ENCODE measurements around the gene TMC2.
A peak's percentile ranks its signal among the peaks of the same experiment; 100 is the strongest.

The TMC2 gene

DNA sequence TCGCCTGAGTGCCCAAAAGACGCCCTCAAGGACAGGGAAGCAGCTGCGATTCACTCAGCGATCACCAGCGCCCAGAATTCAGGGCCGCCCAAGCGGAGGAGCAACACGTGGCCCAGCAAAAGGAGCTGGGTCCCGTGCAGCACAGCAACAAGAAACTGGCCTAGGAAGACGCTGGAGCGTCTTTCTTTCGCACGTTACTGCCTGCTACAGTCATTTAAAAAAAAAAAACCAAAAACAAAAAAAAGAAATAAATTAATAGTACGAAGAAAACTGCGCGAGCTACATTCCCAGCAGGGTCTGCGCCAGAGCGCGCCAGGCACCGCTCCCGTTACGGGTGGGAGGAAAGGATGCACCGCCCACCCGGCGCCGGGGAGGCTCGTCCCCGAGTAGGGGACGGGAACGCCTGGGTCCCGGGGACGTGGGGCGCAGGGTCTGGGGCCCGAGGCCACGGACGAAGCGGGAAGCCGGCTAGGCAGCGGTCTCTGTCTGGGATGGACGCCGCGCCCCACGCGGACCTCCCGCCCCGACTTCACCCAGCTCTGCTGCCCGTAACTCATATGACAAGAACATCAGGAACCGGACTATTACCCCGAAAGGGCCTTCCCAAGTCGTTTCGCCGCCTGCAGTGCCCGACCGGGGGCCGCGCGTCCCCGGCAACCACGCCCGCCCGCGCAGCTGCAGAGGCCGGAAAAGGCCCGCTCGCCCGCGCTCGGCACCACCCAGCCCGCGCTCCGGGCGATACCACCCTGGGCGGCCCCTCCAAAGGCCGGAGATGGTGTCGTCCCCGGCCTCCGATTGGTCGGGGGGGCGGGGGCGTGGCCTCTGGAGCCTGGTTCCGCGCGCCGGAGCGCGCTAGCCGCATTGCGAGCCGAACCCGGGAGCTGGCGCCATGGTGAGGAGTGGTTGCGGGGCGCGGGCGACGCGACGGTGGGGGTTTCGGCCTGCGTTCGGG, 115.7 kb downstream of the TMC2 start, which contains the start of gene NOP56:
NOP56 (plus strand) TSS at position 861 of the 952 bp plus-strand sequence; CDS start at position 890, 29 bp downstream.
- TF ChIP-seq POLR2A (IDR thresholded peaks at IDR 0.05; ENCODE audit: low read length), result peak; percentile 90
- no peak for TF ChIP-seq GATA1 (IDR thresholded peaks at IDR 0.05; ENCODE audit: low read depth, low read length)
- DNase-seq, result peak; percentile 96 to 97

DNA sequence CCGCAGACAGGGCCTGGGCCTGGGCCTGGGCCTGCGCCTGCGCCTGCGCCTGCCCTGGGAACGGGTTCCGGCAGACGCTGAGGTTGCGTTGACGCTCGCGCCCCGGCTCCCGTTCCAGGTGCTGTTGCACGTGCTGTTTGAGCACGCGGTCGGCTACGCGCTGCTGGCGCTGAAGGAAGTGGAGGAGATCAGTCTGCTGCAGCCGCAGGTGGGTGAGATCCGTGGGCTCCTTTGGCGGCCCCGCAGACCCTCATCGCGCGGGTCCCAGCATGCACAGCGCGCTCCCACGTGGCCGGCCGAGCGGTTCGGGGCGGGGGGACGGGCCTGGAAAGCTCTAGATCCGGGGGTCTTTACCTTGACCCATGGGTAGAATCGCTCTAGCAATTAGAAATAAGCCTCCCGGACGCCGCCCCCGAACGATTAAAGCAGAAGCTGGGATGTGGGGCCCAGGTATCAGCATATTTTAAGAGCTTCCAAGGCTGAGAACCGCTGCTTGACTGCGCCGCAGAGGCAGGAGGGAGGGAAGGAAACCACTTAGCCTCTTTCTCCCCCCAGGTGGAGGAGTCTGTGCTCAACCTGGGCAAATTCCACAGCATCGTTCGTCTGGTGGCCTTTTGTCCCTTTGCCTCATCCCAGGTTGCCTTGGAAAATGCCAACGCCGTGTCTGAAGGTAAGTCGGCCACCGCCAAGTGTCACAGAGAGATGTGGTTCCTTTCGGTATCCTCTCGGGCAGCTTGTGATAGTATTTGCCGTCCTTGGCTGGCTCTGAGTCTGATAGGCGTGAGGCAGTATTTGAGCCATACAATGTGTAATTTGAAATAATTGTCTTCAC, 116.6 kb downstream of the TMC2 start:
- TF ChIP-seq POLR2A (IDR thresholded peaks at IDR 0.05; ENCODE audit: low read length), result peak; percentile 69
- TF ChIP-seq GATA1 (IDR thresholded peaks at IDR 0.05; ENCODE audit: low read depth, low read length), result no peak
- DNase-seq, result peak; percentile 52 to 65

DNA sequence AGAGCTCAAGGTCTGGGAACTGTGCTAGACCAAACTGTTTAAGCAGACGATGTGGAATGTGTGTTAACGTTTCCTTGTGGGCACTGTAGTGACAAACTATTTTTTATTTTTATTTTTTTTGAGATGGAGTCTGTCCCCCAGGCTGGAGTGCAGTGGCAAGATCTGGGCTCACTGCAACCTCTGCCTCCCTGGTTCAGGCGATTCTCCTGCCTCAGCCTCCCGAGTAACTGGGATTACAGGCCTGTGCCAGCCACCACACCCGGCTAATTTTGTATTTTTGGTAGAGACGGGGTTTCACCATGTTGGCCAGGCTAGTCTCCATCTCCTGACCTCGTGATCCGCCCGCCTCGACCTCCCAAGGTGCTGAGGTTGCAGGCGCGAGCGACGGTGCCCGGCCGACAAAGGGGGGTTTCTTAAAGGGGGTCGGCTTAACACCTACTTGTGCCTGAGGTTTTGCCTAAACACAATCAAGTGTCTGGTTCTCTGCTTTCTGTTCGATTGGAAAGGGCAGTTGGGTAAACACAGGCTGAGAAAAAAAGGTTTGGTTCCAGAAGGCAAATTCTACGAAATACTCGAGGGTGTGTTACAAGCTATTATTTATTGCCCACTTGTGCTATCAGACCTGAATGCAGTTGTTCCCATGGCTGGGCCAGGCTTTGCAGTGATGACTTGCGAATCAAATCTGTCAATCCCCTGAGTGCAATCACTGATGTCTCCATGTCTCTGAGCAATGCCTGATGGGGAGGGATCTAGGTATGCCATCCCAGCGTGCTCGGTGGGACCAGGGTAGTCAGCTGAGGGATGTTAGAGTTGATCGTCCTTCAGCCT, 117.4 kb downstream of the TMC2 start:
- no peak for TF ChIP-seq GATA1 (IDR thresholded peaks at IDR 0.05; ENCODE audit: low read depth, low read length)
- no peak for TF ChIP-seq POLR2A (IDR thresholded peaks at IDR 0.05; ENCODE audit: low read length)
- peak; percentile 33 to 40 for DNase-seq

DNA sequence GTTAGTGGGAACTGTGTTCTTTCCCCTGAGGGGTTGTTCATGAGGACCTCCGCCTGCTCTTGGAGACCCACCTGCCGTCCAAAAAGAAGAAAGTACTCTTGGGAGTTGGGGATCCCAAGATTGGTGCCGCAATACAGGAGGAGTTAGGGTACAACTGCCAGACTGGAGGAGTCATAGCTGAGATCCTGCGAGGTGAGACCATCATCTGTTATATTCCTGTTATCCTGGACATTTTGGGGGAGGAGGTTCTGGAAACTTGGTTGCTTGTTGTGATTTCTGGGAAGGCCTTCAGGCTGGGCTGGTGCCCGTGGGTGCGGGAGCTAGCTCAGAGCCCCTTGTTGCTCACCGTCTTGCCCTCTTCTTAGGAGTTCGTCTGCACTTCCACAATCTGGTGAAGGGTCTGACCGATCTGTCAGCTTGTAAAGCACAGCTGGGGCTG, 118.0 kb downstream of the TMC2 start:
- DNase-seq, result no peak
- TF ChIP-seq POLR2A (IDR thresholded peaks at IDR 0.05; ENCODE audit: low read length) (no peak), GATA1 (IDR thresholded peaks at IDR 0.05; ENCODE audit: low read depth, low read length) (no peak)

DNA sequence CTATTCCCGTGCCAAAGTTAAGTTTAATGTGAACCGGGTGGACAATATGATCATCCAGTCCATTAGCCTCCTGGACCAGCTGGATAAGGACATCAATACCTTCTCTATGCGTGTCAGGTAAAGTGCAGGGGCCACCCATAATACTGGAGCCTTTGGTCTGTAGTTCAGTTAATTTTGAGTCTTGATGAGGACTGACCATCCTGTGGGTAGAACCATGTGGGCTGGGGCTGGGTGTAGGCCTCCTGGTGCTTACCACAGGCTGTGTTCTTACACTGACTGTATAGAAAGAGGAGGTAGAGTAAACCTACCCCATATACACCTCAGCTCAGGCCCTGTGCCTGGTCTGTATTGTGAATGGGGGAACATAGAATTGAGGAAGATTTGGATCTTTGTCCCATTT, 118.5 kb downstream of the TMC2 start:
- no peak for TF ChIP-seq POLR2A (IDR thresholded peaks at IDR 0.05; ENCODE audit: low read length)
- no peak for TF ChIP-seq GATA1 (IDR thresholded peaks at IDR 0.05; ENCODE audit: low read depth, low read length)
- no peak for DNase-seq

DNA sequence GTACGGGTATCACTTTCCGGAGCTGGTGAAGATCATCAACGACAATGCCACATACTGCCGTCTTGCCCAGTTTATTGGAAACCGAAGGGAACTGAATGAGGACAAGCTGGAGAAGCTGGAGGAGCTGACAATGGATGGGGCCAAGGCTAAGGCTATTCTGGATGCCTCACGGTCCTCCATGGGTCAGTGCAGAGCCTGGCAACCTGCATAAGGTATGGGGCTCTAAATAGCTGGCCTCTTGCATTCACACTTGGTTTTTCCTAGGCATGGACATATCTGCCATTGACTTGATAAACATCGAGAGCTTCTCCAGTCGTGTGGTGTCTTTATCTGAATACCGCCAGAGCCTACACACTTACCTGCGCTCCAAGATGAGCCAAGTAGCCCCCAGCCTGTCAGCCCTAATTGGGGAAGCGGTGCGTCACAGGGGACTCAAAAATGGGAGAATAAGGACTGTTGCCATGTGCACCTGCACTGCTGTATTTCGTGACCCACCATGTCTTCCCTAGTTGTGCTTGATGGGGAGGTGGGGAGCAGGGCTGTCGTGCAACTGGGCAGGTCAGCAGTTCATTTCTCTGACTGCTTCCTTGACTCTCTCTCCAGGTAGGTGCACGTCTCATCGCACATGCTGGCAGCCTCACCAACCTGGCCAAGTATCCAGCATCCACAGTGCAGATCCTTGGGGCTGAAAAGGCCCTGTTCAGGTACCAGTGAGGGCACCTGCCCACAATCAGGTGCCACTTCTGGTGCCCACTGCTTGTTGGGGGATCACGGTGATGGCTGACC, 119.2 kb downstream of the TMC2 start:
- no peak for DNase-seq
- TF ChIP-seq GATA1 (IDR thresholded peaks at IDR 0.05; ENCODE audit: low read depth, low read length) (no peak), POLR2A (IDR thresholded peaks at IDR 0.05; ENCODE audit: low read length) (no peak)

DNA sequence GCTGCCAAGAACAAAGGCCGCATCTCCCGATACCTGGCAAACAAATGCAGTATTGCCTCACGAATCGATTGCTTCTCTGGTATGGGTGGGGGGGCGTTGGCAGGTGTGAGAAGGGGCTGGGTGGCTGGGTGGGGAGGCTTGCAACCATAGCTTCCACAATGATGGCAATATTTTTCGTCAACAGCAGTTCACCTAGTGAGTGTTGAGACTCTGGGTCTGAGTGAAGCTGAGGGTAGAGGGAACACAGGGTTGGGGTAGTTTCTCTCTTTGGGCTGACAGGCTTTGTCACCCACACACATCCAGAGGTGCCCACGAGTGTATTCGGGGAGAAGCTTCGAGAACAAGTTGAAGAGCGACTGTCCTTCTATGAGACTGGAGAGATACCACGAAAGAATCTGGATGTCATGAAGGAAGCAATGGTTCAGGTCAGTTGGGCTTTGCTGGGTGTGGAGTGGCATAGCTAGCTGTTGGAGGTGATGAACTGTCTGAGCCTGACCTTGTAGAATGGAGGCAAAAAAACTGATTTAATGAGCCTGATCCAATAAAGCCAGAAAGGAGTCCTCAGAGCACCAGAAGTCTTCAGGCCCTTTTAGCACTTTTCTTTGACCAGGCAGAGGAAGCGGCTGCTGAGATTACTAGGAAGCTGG, 120.2 kb downstream of the TMC2 start:
- TF ChIP-seq GATA1 (IDR thresholded peaks at IDR 0.05; ENCODE audit: low read depth, low read length) (no peak), POLR2A (IDR thresholded peaks at IDR 0.05; ENCODE audit: low read length) (no peak)
- no peak for DNase-seq

DNA sequence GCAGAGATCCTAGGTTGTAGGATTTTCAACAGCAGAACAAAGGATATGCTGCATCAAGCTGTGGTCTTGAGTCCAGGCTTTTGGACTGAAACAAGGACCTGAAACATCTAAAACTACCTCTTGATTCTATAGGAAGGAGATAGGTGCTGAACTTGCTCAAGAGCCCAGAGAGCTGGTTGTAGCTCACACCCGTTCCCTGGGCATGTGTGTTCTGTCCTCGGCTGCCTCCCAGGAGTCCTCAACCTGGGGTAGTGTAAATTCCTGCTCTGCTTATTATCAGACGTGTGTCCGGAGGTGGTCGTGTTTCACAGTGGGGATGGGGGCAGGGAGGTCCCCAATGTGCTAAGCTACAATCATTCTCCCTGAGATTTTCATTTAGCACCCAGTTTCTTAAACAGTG, 120.9 kb downstream of the TMC2 start:
- no peak for DNase-seq
- no peak for TF ChIP-seq POLR2A (IDR thresholded peaks at IDR 0.05; ENCODE audit: low read length)
- TF ChIP-seq GATA1 (IDR thresholded peaks at IDR 0.05; ENCODE audit: low read depth, low read length), result no peak

DNA sequence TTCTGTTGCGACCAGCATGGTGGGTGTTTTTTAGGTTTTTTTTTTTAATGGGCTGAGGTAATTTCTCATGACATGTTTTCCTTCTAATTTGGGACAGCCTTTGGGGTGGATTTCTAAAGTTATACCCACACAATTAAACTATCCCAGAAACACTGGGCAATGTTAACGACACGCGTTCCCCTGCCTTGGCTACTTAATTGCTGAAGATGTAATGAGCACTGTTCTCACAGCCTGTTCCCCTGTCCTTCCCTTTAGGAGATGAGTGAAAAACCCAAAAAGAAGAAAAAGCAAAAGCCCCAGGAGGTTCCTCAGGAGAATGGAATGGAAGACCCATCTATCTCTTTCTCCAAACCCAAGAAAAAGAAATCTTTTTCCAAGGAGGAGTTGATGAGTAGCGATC, 121.3 kb downstream of the TMC2 start:
- DNase-seq, result no peak
- TF ChIP-seq GATA1 (IDR thresholded peaks at IDR 0.05; ENCODE audit: low read depth, low read length) (no peak), POLR2A (IDR thresholded peaks at IDR 0.05; ENCODE audit: low read length) (no peak)

DNA sequence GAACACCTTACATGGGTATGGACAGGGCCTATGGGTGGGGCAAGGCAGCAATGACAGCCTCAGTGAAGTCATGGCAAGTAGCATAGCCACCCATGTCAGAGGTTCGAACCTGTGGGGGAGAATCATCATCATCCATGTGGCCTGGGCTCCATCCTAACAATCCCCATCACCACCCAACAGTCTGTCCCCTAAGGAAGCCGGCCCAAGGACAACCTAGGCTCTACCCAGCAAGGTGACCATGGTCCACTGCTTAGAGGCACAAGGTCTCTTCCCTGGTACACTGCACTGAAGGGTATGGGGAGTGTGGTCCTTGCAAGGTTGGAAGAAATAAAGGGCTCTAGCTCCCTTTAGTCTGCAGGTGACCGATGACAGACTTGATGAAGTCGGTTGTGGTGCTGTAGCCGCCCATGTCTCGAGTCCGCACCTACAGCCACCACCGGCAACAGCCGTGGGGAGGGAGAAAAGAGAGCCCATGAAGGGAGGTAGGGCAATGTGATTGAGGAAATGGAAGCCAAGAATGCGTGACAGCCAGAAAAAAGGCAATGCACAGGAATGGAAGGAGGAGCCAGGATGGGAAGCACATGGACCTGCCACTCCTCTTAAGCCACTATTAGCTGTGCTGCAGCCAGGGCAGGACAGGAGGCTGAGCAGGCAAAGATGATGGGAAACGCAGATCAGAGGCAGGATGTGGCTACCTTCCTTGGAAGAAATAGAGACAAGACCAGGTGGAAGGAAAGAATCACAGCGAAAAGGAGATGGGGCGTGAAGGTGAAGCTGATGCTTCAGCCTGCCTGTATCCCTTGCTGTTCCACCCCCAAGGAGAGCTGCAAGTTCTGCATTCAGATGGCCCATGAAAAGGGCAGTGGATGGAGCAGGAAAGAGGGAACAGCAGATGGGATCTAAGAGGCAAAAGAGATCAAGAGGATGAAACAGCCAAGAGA, 122.3 kb downstream of the TMC2 start:
- peak in 1 of 2 experiments; percentile 36 for DNase-seq
- TF ChIP-seq GATA1 (IDR thresholded peaks at IDR 0.05; ENCODE audit: low read depth, low read length), result no peak
- peak; percentile 31 for TF ChIP-seq POLR2A (IDR thresholded peaks at IDR 0.05; ENCODE audit: low read length)

DNA sequence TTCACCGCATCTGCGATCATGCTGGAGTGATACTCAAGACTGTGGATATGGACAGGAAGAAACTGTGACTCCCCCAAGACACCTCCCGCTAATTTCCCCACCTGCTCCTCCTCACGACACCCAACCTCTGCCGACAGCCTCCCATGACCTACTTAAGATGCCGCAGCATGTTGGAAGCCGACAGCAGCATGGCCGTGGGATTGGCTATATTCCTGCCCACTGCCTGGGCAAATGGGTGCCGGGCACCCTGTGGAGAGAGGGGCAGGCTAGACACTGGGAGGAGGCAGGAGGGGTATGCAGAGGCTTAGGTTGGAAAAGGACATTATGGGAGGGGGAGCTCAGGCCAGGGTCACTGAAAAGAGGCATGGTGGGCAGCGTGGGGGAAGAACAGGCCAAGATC, 123.2 kb downstream of the TMC2 start:
- TF ChIP-seq POLR2A (IDR thresholded peaks at IDR 0.05; ENCODE audit: low read length), result no peak
- TF ChIP-seq GATA1 (IDR thresholded peaks at IDR 0.05; ENCODE audit: low read depth, low read length), result no peak
- DNase-seq, result no peak

All from erythroblast (primary cell).